OCI-LY7 (cell line): ENCODE results near the gene ATG4B. TPM values are rescaled to one million over a fixed set of nuclear protein-coding genes. Genes with fewer than 3 reads are reported as not detected.

Experiments
- BruUV-seq: library from RNA; stranded (reverse); fragments of 400-500 nt; replicated peaks from 2 replicates; lab custom pipeline; 2021; lab: Mats Ljungman, UMichigan
- CTCF ChIA-PET: fragments of 300-600 bp; sonication (Branson Sonifier 250); formaldehyde crosslinking; loops from one replicate; lab custom pipeline; 2022; ENCODE audit warnings: antibody characterized with exemption; ENCODE audit not compliant: unreplicated experiment; lab: Charles Lee
- POLR2A ChIA-PET: fragments of 300-600 bp; sonication (Branson Sonifier 250); formaldehyde crosslinking; loops from one replicate; lab custom pipeline; 2022; ENCODE audit warnings: antibody characterized with exemption; lab: Charles Lee
- DNase-seq: peaks from one replicate; pipeline ENCODE4 v3.0.0-alpha.2; 2015; ENCODE audit warnings: low spot score
- H2AFZ ChIP-seq: fragments of 200-600 bp; sonication (generic), shearing (Covaris generic); 2 replicates; pipeline ENCODE4 v1.6.1; 2014; ENCODE audit warnings: mild to moderate bottlenecking, antibody characterized with exemption, low read length, moderate library complexity
- H3K27ac ChIP-seq: fragments of 200-600 bp; sonication (generic); 2 replicates; pipeline ENCODE4 v1.5.1; 2014; ENCODE audit warnings: mixed run types, low read depth, mild to moderate bottlenecking, moderate library complexity, low read length, inconsistent platforms; ENCODE audit not compliant: poor library complexity, severe bottlenecking
- H3K36me3 ChIP-seq: fragments of 200-600 bp; sonication (generic); 2 replicates; pipeline ENCODE4 v1.6.1; 2014; ENCODE audit warnings: mild to moderate bottlenecking, antibody characterized with exemption, low read length, moderate library complexity, mixed read lengths; ENCODE audit not compliant: insufficient read depth
- H3K4me1 ChIP-seq: fragments of 200-600 bp; sonication (generic); 2 replicates; pipeline ENCODE4 v1.5.1; 2014; ENCODE audit warnings: mild to moderate bottlenecking, low read length; ENCODE audit not compliant: insufficient read depth, poor library complexity, severe bottlenecking
- H3K4me2 ChIP-seq: fragments of 200-600 bp; sonication (generic); 2 replicates; pipeline ENCODE4 v1.6.1; 2014; ENCODE audit warnings: mild to moderate bottlenecking, low read length
- H3K4me3 ChIP-seq: fragments of 200-600 bp; sonication (generic); 2 replicates; pipeline ENCODE4 v1.5.1; 2014; ENCODE audit warnings: mild to moderate bottlenecking, low read depth, low read length; ENCODE audit not compliant: poor library complexity, severe bottlenecking
- H3K79me2 ChIP-seq: fragments of 200-600 bp; sonication (generic); 2 replicates; pipeline ENCODE4 v1.6.1; 2016; ENCODE audit warnings: low read depth, mild to moderate bottlenecking, low read length, moderate library complexity, mixed read lengths; ENCODE audit not compliant: insufficient read depth
- H3K9me2 ChIP-seq: fragments of 200-600 bp; sonication (generic); 2 replicates; pipeline ENCODE4 v1.6.1; 2016; ENCODE audit warnings: mild to moderate bottlenecking, low read length, mixed read lengths; ENCODE audit not compliant: insufficient read depth
- H3K9me3 ChIP-seq: fragments of 200-600 bp; sonication (generic); 2 replicates; pipeline ENCODE4 v1.6.1; 2014; ENCODE audit warnings: mild to moderate bottlenecking, mixed run types, low read length, mixed read lengths
- H4K20me1 ChIP-seq: fragments of 200-600 bp; sonication (generic); 2 replicates; pipeline ENCODE4 v1.6.1; 2014; ENCODE audit warnings: mild to moderate bottlenecking, antibody characterized with exemption, low read length, moderate library complexity, mixed read lengths; ENCODE audit not compliant: insufficient read depth
- CTCF ChIP-seq: fragments of 200-600 bp; sonication (generic); conservative IDR thresholded peaks from 2 replicates; pipeline ENCODE4 v1.5.1; 2014; ENCODE audit warnings: mild to moderate bottlenecking, antibody characterized with exemption, low read length, moderate library complexity, mixed read lengths
- EZH2phosphoT487 ChIP-seq: fragments of 200-600 bp; sonication (generic); IDR thresholded peaks from 2 replicates; pipeline ENCODE4 v1.6.1; 2018; ENCODE audit warnings: low read depth, borderline replicate concordance, mild to moderate bottlenecking, mixed run types, antibody characterized with exemption, low read length, moderate library complexity, mixed read lengths
- intact Hi-C: fragments of 100-400 bp; cut with micrococcal nuclease; formaldehyde crosslinking; loops from one replicate; pipeline ENCODE4 v1.10.0; 2022; ENCODE audit not compliant: unreplicated experiment
- total RNA-seq, 2 experiments: library from RNA; depleted of rRNA in 1 of 2; stranded (reverse); fragments of >200 nt in 1 of 2; shearing (Covaris generic) in 1 of 2; gene quantifications; 2 replicates each; pipeline ENCODE4 v1.2.3, GENCODE V29; 2014 to 2022

Gene ATG4B
- total RNA-seq, 2 experiments from 2014 or later: 72.4 to 133 TPM

GRCh38 chr2:241619597-241620418 is 17.7 kb upstream of the ATG4B start:
- peaks cover 60% of the 10 kb centered on the region for H3K36me3 ChIP-seq
- no peak for DNase-seq
- CTCF ChIA-PET: no interaction called here
- TF ChIP-seq EZH2phosphoT487: no peak
- no peak for TF ChIP-seq CTCF
- no peak overlapping the region for H2AFZ ChIP-seq
- H3K9me2 ChIP-seq: no peaks in the 10 kb centered on the region
- H3K27ac ChIP-seq: no peak overlapping the region
- H3K4me2 ChIP-seq: no peak overlapping the region
- H3K4me1 ChIP-seq: peaks cover 22% of the 10 kb centered on the region
- no TSS peak for BruUV-seq
- POLR2A ChIA-PET: no interaction called here
- no peaks in the 10 kb centered on the region for H4K20me1 ChIP-seq
- intact Hi-C loops: no loop called here
- H3K4me3 ChIP-seq: no peak overlapping the region
- H3K79me2 ChIP-seq: peaks cover 43% of the 10 kb centered on the region
- no peaks in the 10 kb centered on the region for H3K9me3 ChIP-seq

- TF ChIP-seq CTCF: no peak
- no peak for TF ChIP-seq EZH2phosphoT487
- no peaks in the 10 kb centered on the region for H4K20me1 ChIP-seq
- CTCF ChIA-PET: no interaction called here
- no peak overlapping the region for H3K27ac ChIP-seq
- no peak overlapping the region for H2AFZ ChIP-seq
- no peaks in the 10 kb centered on the region for H3K9me3 ChIP-seq
- POLR2A ChIA-PET: no interaction called here
- peaks cover 22% of the 10 kb centered on the region for H3K4me1 ChIP-seq
- no peak overlapping the region for H3K4me3 ChIP-seq
- H3K9me2 ChIP-seq: no peaks in the 10 kb centered on the region
- DNase-seq: no peak
- peaks cover 48% of the 10 kb centered on the region for H3K79me2 ChIP-seq
- no peak overlapping the region for H3K4me2 ChIP-seq
- H3K36me3 ChIP-seq: peaks cover 64% of the 10 kb centered on the region
- BruUV-seq: no TSS peak
- intact Hi-C loops: no loop called here
These were observed 17.1 kb upstream of the ATG4B start for GRCh38 chr2:241620419-241620769.

- no TSS peak for BruUV-seq
- ChIA-PET POLR2A (no interaction called here), CTCF (no interaction called here)
- DNase-seq: no peak
- no peaks in the 10 kb centered on the region for H4K20me1 ChIP-seq
- H2AFZ ChIP-seq: no peak overlapping the region
- H3K9me3 ChIP-seq: no peaks in the 10 kb centered on the region
- H3K9me2 ChIP-seq: no peaks in the 10 kb centered on the region
- TF ChIP-seq EZH2phosphoT487 (no peak), CTCF (no peak)
- no peak overlapping the region for H3K4me2 ChIP-seq
- intact Hi-C loops: no loop called here
- peaks cover 73% of the 10 kb centered on the region for H3K36me3 ChIP-seq
- H3K4me1 ChIP-seq: no peaks in the 10 kb centered on the region
- no peak overlapping the region for H3K27ac ChIP-seq
- H3K79me2 ChIP-seq: peaks cover 47% of the 10 kb centered on the region; the same call in 1 of the 2 replicates
- no peak overlapping the region for H3K4me3 ChIP-seq
These were observed 9.8 kb upstream of the ATG4B start for GRCh38 chr2:241627675-241628074.
